ENCODE results near the gene PAQR8. TPM values are rescaled to one million over a fixed set of nuclear protein-coding genes. Genes with fewer than 3 reads are reported as not detected.

The PAQR8 gene
- total RNA-seq, 1 experiment from 2014 or later = 3.0 TPM

GRCh38 chr6:52317211-52317610 is 44.7 kb upstream of the PAQR8 start:
- no CpG with 5 or more reads among the region's 1 CpG for WGBS (ENCODE audit: extremely low coverage, insufficient read length, low lambda C conversion rate)
- Histone ChIP-seq H2BK12ac (ENCODE audit: insufficient read length, low read depth, low read length) (no peak overlapping the region), H4K5ac (ENCODE audit: insufficient read length, low read depth, low read length) (no peak overlapping the region), H2BK120ac (ENCODE audit: low read depth, low read length, poor library complexity, severe bottlenecking) (no peak overlapping the region), H2BK15ac (ENCODE audit: low read depth, low read length) (no peak overlapping the region), H3K4me1 (ENCODE audit: insufficient read depth, low read length) (no peaks in the 10 kb centered on the region; the same call in 1 of the 2 replicates), H3K14ac (ENCODE audit: insufficient read depth, low read length) (no peak overlapping the region), H3K23ac (ENCODE audit: insufficient read length, low read depth, low read length) (no peak overlapping the region), H3K4ac (ENCODE audit: low read depth, low read length) (no peak overlapping the region), H3T11ph (ENCODE audit: low read length) (no peak overlapping the region), H3K27ac (ENCODE audit: insufficient read length, low read depth, low read length) (no peak overlapping the region), H3K23me2 (ENCODE audit: insufficient read length, low read depth, low read length, poor library complexity, severe bottlenecking) (no peaks in the 10 kb centered on the region), H2BK20ac (ENCODE audit: low read depth, low read length, poor library complexity, severe bottlenecking) (no peak overlapping the region), H3K9me3 (ENCODE audit: control insufficient read depth, low read depth, low read length) (no peaks in the 10 kb centered on the region), H4K91ac (ENCODE audit: insufficient read length, low read depth, low read length) (no peak overlapping the region), H3K27me3 (ENCODE audit: insufficient read depth, low read length) (no peaks in the 10 kb centered on the region), H4K20me1 (ENCODE audit: control insufficient read depth, insufficient read depth, insufficient read length) (no peaks in the 10 kb centered on the region), H3K18ac (ENCODE audit: insufficient read length, low read depth, low read length) (no peak overlapping the region), H2AK5ac (ENCODE audit: insufficient read length, low read length) (no peak overlapping the region), H2BK5ac (ENCODE audit: insufficient read length, low read length) (no peak overlapping the region), H3K9ac (ENCODE audit: extremely low read depth, insufficient read length, low read length) (no peak overlapping the region), H3K4me2 (ENCODE audit: insufficient read depth, insufficient read length, low read length) (no peak overlapping the region), H3K79me2 (ENCODE audit: insufficient read depth, low read length) (no peaks in the 10 kb centered on the region), H2AFZ (ENCODE audit: low read length) (no peak overlapping the region), H3K79me1 (ENCODE audit: insufficient read depth, low read depth, low read length, poor library complexity, severe bottlenecking) (no peaks in the 10 kb centered on the region), H3K56ac (ENCODE audit: insufficient read length, low read depth, low read length) (no peak overlapping the region), H4K8ac (replicated peaks; ENCODE audit: insufficient read length, low read depth, low read length) (no peak overlapping the region)
- no peak overlapping the region for H3K27ac Mint-ChIP-seq
- DNase-seq = no peak
- H3K36me3 Mint-ChIP-seq (ENCODE audit: insufficient read depth in 1 of 3, low read depth in 3 of 3) = no peaks in the 10 kb centered on the region
- no peak overlapping the region for H3K4me3 Mint-ChIP-seq
- no peak for TF ChIP-seq CTCF (conservative IDR thresholded peaks at IDR 0.05)
- no peaks in the 10 kb centered on the region for H3K27me3 Mint-ChIP-seq (ENCODE audit: low read depth)
- H3K9me3 Mint-ChIP-seq = no peaks in the 10 kb centered on the region
- H3K4me1 Mint-ChIP-seq = peaks cover 3 to 4% of the 10 kb centered on the region in 2 experiments; a peak in 2 of 4 replicates

All from H9 (cell line).